Neural cell (in vitro differentiated cells): ENCODE data around the gene ERP27. TPM values are rescaled to one million over a fixed set of nuclear protein-coding genes. Genes with fewer than 3 reads are reported as not detected.

Experiments used
- H2AFZ ChIP-seq: fragments of 200-600, 300-800 bp; sonication (generic), shearing (Covaris generic); 2 replicates; pipeline ENCODE4 v1.6.0; 2014; ENCODE audit warnings: low read depth, mild to moderate bottlenecking, antibody characterized with exemption, low read length, moderate library complexity
- H3F3A ChIP-seq: fragments of 200-600 bp; shearing (Covaris generic); 2 replicates; pipeline ENCODE4 v1.6.1; 2016; ENCODE audit warnings: mild to moderate bottlenecking, moderate library complexity, mixed read lengths, antibody characterized with exemption, low read length; ENCODE audit not compliant: insufficient read depth, poor library complexity, severe bottlenecking
- H3K27ac ChIP-seq: fragments of 200-600, 300-800 bp; sonication (generic), shearing (Covaris generic); 2 replicates; pipeline ENCODE4 v1.5.1; 2014; ENCODE audit warnings: mild to moderate bottlenecking, low read length, moderate library complexity
- H3K27me3 ChIP-seq: fragments of 300-800, 200-600 bp; sonication (generic), shearing (Covaris generic); 2 replicates; pipeline ENCODE4 v1.6.0; 2014; ENCODE audit warnings: mild to moderate bottlenecking, low read depth, low read length, moderate library complexity; ENCODE audit not compliant: insufficient read depth
- H3K36me3 ChIP-seq: fragments of 300-800, 200-600 bp; sonication (generic), shearing (Covaris generic); 2 replicates; pipeline ENCODE4 v1.5.1; 2014; ENCODE audit warnings: mild to moderate bottlenecking, antibody characterized with exemption, low read length, moderate library complexity; ENCODE audit not compliant: insufficient read depth
- H3K4me2 ChIP-seq: fragments of 300-800, 200-600 bp; sonication (generic), shearing (Covaris generic); 2 replicates; pipeline ENCODE4 v1.6.0; 2014; ENCODE audit warnings: mild to moderate bottlenecking, low read length
- H3K4me3 ChIP-seq: fragments of 300-800, 200-600 bp; sonication (generic), shearing (Covaris generic); 2 replicates; pipeline ENCODE4 v1.5.1; 2014; ENCODE audit warnings: mild to moderate bottlenecking, low read length, moderate library complexity
- H3K79me2 ChIP-seq: fragments of 200-600 bp; shearing (Covaris generic); replicated peaks from 2 replicates; pipeline ENCODE4 v1.6.0; 2014; ENCODE audit warnings: mild to moderate bottlenecking, low read length, moderate library complexity; ENCODE audit not compliant: insufficient read depth
- H3K9ac ChIP-seq: fragments of 300-800, 200-600 bp; sonication (generic), shearing (Covaris generic); 2 replicates; pipeline ENCODE4 v1.6.1; 2016; ENCODE audit warnings: mild to moderate bottlenecking, low read length, mixed read lengths
- H3K9me2 ChIP-seq: fragments of 200-600 bp; shearing (Covaris generic); 2 replicates; pipeline ENCODE4 v1.6.1; 2016; ENCODE audit warnings: mild to moderate bottlenecking, low read length, mixed read lengths; ENCODE audit not compliant: insufficient read depth
- H3K9me3 ChIP-seq: fragments of 200-600, 300-800 bp; sonication (generic), shearing (Covaris generic); 2 replicates; pipeline ENCODE4 v1.6.1; 2016; ENCODE audit warnings: mild to moderate bottlenecking, mixed run types, low read length, moderate library complexity, mixed read lengths
- H4K20me1 ChIP-seq: fragments of 200-600 bp; shearing (Covaris generic); 2 replicates; pipeline ENCODE4 v1.6.1; 2016; ENCODE audit warnings: mild to moderate bottlenecking, mixed run types; ENCODE audit not compliant: insufficient read depth
- CTCF ChIP-seq: fragments of 450-650 bp; IDR thresholded peaks from 2 replicates; pipeline ENCODE4 v1.5.1; 2014; ENCODE audit warnings: antibody characterized with exemption, mild to moderate bottlenecking, moderate library complexity; ENCODE audit not compliant: poor library complexity, severe bottlenecking
- EP300 ChIP-seq: fragments of 450-650 bp; conservative IDR thresholded peaks from 2 replicates; pipeline ENCODE4 v1.6.1; 2014; ENCODE audit warnings: antibody characterized with exemption, mild to moderate bottlenecking, moderate library complexity; ENCODE audit not compliant: poor library complexity, severe bottlenecking
- EZH2 ChIP-seq: fragments of 200-600, 300-800 bp; shearing (Covaris generic), sonication (generic); IDR thresholded peaks from 2 replicates; pipeline ENCODE4 v1.6.1; 2014; ENCODE audit warnings: antibody characterized with exemption, low read length, borderline replicate concordance, mild to moderate bottlenecking; ENCODE audit not compliant: insufficient read depth, poor library complexity, severe bottlenecking
- MXI1 ChIP-seq: fragments of 450-650 bp; conservative IDR thresholded peaks from 2 replicates; pipeline ENCODE4 v1.6.1; 2014; ENCODE audit warnings: antibody characterized with exemption, mild to moderate bottlenecking; ENCODE audit not compliant: poor library complexity, severe bottlenecking
- POLR2AphosphoS5 ChIP-seq: IDR thresholded peaks from 2 replicates; pipeline ENCODE4 v1.6.1; 2012
- RAD21 ChIP-seq: fragments of 450-650 bp; conservative IDR thresholded peaks from 2 replicates; pipeline ENCODE4 v1.6.1; 2014; ENCODE audit warnings: antibody characterized with exemption, mild to moderate bottlenecking, moderate library complexity
- REST ChIP-seq: IDR thresholded peaks from 2 replicates; pipeline ENCODE4 v1.6.1; 2012; ENCODE audit warnings: borderline replicate concordance
- SMC3 ChIP-seq: fragments of 450-650 bp; conservative IDR thresholded peaks from 2 replicates; pipeline ENCODE4 v1.6.1; 2014; ENCODE audit warnings: antibody characterized with exemption, mild to moderate bottlenecking, moderate library complexity; ENCODE audit not compliant: poor library complexity
- TAF1 ChIP-seq: IDR thresholded peaks from 2 replicates; pipeline ENCODE4 v1.6.1; 2012; ENCODE audit warnings: low read depth
- polyA plus RNA-seq: library from polyadenylated mRNA; depleted of rRNA; stranded (reverse); fragments of >200 nt; gene quantifications from 2 replicates; pipeline ENCODE4 v1.2.3, GENCODE V29; 2014

ERP27 gene
- polyA plus RNA-seq, 1 donor from 2014 or later = not detected

DNA sequence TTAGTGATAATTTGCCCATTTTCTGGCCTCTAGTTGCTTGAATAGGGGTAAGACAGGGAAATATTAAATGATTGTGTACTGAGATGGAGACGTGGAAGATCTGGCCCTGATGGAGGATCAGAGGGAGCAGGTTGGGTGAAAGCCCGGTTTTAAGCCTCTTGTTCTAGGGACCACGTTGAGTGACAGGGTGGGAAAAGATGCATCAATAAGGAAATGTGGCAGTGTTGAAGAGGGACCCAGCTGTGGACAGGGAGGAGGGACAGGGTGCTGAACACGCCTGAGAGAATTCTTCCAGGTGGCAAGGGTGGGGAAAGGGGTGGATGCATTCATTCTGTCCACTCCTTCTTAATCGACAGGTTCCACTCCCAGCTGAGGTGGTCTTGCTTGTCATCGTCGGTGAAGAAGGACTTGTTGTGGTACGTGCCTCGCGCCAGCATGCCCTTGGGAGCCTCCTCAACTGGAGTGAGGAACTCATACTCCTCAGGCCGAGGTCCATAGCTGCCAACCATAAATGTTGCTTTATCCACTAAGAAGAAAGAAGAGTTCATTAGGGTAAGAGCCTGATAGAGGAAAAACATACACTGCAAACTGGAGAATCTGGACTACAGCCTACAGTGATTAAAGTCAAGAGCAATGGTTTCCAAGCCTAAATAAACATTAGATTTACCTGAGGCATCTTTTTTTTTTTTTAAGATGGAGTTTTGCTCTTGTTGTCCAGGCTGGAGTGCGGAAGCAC lies 4.0 kb upstream of the ERP27 start:
- H3K4me2 ChIP-seq = no peak overlapping the region
- H3F3A ChIP-seq = no peaks in the 10 kb centered on the region
- H2AFZ ChIP-seq = no peak overlapping the region
- TF ChIP-seq TAF1 (no peak), POLR2AphosphoS5 (no peak), EZH2 (no peak), SMC3 (no peak), MXI1 (no peak), CTCF (no peak), RAD21 (no peak), EP300 (no peak), REST (no peak)
- H3K9me3 ChIP-seq = no peaks in the 10 kb centered on the region
- no peaks in the 10 kb centered on the region for H3K9me2 ChIP-seq
- H3K36me3 ChIP-seq = no peaks in the 10 kb centered on the region
- H4K20me1 ChIP-seq = no peaks in the 10 kb centered on the region
- H3K4me3 ChIP-seq = no peak overlapping the region
- no peaks in the 10 kb centered on the region for H3K27me3 ChIP-seq
- H3K79me2 ChIP-seq = no peaks in the 10 kb centered on the region
- no peak overlapping the region for H3K9ac ChIP-seq
- H3K27ac ChIP-seq = no peak overlapping the region

GRCh38 chr12:14941369-14941768 lies 3.0 kb upstream of the ERP27 start:
- H3F3A ChIP-seq = no peaks in the 10 kb centered on the region
- H3K9me3 ChIP-seq = no peaks in the 10 kb centered on the region
- no peaks in the 10 kb centered on the region for H3K36me3 ChIP-seq
- no peaks in the 10 kb centered on the region for H3K79me2 ChIP-seq
- no peak overlapping the region for H3K27ac ChIP-seq
- H3K27me3 ChIP-seq = no peaks in the 10 kb centered on the region
- H3K9me2 ChIP-seq = no peaks in the 10 kb centered on the region
- no peak overlapping the region for H3K4me3 ChIP-seq
- no peak overlapping the region for H3K4me2 ChIP-seq
- H3K9ac ChIP-seq = no peak overlapping the region
- H2AFZ ChIP-seq = no peak overlapping the region
- no peaks in the 10 kb centered on the region for H4K20me1 ChIP-seq
- TF ChIP-seq SMC3 (no peak), REST (no peak), POLR2AphosphoS5 (no peak), MXI1 (no peak), TAF1 (no peak), EP300 (no peak), EZH2 (no peak), CTCF (no peak), RAD21 (no peak)
